Measurements from ENCODE around the gene ZC2HC1C. TPM values are rescaled to one million over a fixed set of nuclear protein-coding genes. Genes with fewer than 3 reads are reported as not detected.
A peak's percentile ranks its signal among the peaks of the same experiment; 100 is the strongest.

The ZC2HC1C gene
- total RNA-seq, 1 donor from 2014 or later: 1.4 TPM

- peaks cover 23% of the 10 kb centered on the region for H3K36me3 ChIP-seq (ENCODE audit: insufficient read depth, low read length)
- H3K79me2 ChIP-seq (ENCODE audit: insufficient read depth, low read length): no peaks in the 10 kb centered on the region
- H3K4me3 ChIP-seq (ENCODE audit: insufficient read depth, low read depth, low read length): no peak overlapping the region
- Mint-ChIP-seq H3K4me3 (ENCODE audit: unreplicated experiment) (no peak overlapping the region), H3K9me3 (ENCODE audit: unreplicated experiment) (no peaks in the 10 kb centered on the region), H3K36me3 (ENCODE audit: low read depth, unreplicated experiment) (peaks cover 9% of the 10 kb centered on the region), H3K27me3 (ENCODE audit: low read depth, unreplicated experiment) (no peaks in the 10 kb centered on the region), H3K27ac (ENCODE audit: unreplicated experiment) (no peak overlapping the region), H3K4me1 (ENCODE audit: low read depth, unreplicated experiment) (no peaks in the 10 kb centered on the region)
- no peak overlapping the region for H3K27ac ChIP-seq (ENCODE audit: low read depth, low read length)
- H3K4me1 ChIP-seq (ENCODE audit: insufficient read depth, low read length): no peaks in the 10 kb centered on the region
- FAIRE-seq (no peak), DNase-seq (ENCODE audit: low read depth) (no peak)
- H3K9ac ChIP-seq (ENCODE audit: low read length): no peak overlapping the region
- no peaks in the 10 kb centered on the region for H3K9me3 ChIP-seq (ENCODE audit: insufficient read depth, low read depth, low read length)
- H3K4me2 ChIP-seq (ENCODE audit: low read length): no peak overlapping the region
- no peaks in the 10 kb centered on the region for H3K27me3 ChIP-seq (ENCODE audit: insufficient read depth, low read length)
- no peaks in the 10 kb centered on the region for H4K20me1 ChIP-seq (ENCODE audit: insufficient read depth, low read length)
- TF ChIP-seq CTCF (IDR thresholded peaks at IDR 0.05; ENCODE audit: insufficient read depth, low read depth, low read length): no peak
- H2AFZ ChIP-seq (ENCODE audit: low read depth, low read length): no peak overlapping the region
Measured at GRCh38 chr14:75084513-75084912, 15.1 kb downstream of the ZC2HC1C start.

GRCh38 chr14:75088153-75088552 is 18.7 kb downstream of the ZC2HC1C start:
- Histone ChIP-seq H3K27ac (ENCODE audit: low read depth, low read length) (no peak overlapping the region), H3K27me3 (ENCODE audit: insufficient read depth, low read length) (no peaks in the 10 kb centered on the region), H3K4me3 (ENCODE audit: insufficient read depth, low read depth, low read length) (no peak overlapping the region), H4K20me1 (ENCODE audit: insufficient read depth, low read length) (no peaks in the 10 kb centered on the region), H3K4me2 (ENCODE audit: low read length) (no peak overlapping the region), H3K4me1 (ENCODE audit: insufficient read depth, low read length) (no peaks in the 10 kb centered on the region), H3K9me3 (ENCODE audit: insufficient read depth, low read depth, low read length) (no peaks in the 10 kb centered on the region), H3K36me3 (ENCODE audit: insufficient read depth, low read length) (peaks cover 23% of the 10 kb centered on the region), H3K9ac (ENCODE audit: low read length) (no peak overlapping the region), H2AFZ (ENCODE audit: low read depth, low read length) (no peak overlapping the region), H3K79me2 (ENCODE audit: insufficient read depth, low read length) (no peaks in the 10 kb centered on the region)
- DNase-seq (ENCODE audit: low read depth) (no peak), FAIRE-seq (no peak)
- Mint-ChIP-seq H3K27me3 (ENCODE audit: low read depth, unreplicated experiment) (no peaks in the 10 kb centered on the region), H3K36me3 (ENCODE audit: low read depth, unreplicated experiment) (peaks cover 11% of the 10 kb centered on the region), H3K27ac (ENCODE audit: unreplicated experiment) (no peak overlapping the region), H3K4me3 (ENCODE audit: unreplicated experiment) (no peak overlapping the region), H3K9me3 (ENCODE audit: unreplicated experiment) (no peaks in the 10 kb centered on the region), H3K4me1 (ENCODE audit: low read depth, unreplicated experiment) (no peaks in the 10 kb centered on the region)
- no peak for TF ChIP-seq CTCF (IDR thresholded peaks at IDR 0.05; ENCODE audit: insufficient read depth, low read depth, low read length)
- TF ChIP-seq EZH2 (IDR thresholded peaks at IDR 0.05; ENCODE audit: insufficient read depth, low read length): no peak

GRCh38 chr14:75088566-75089373 is 19.3 kb downstream of the ZC2HC1C start:
- Histone ChIP-seq H3K4me2 (ENCODE audit: low read length) (no peak overlapping the region), H3K27me3 (ENCODE audit: insufficient read depth, low read length) (no peaks in the 10 kb centered on the region), H3K4me3 (ENCODE audit: insufficient read depth, low read depth, low read length) (no peak overlapping the region), H3K79me2 (ENCODE audit: insufficient read depth, low read length) (no peaks in the 10 kb centered on the region), H3K4me1 (ENCODE audit: insufficient read depth, low read length) (no peaks in the 10 kb centered on the region), H3K36me3 (ENCODE audit: insufficient read depth, low read length) (peaks cover 26% of the 10 kb centered on the region), H3K27ac (ENCODE audit: low read depth, low read length) (no peak overlapping the region), H3K9ac (ENCODE audit: low read length) (no peak overlapping the region), H2AFZ (ENCODE audit: low read depth, low read length) (no peak overlapping the region), H3K9me3 (ENCODE audit: insufficient read depth, low read depth, low read length) (no peaks in the 10 kb centered on the region), H4K20me1 (ENCODE audit: insufficient read depth, low read length) (no peaks in the 10 kb centered on the region)
- Mint-ChIP-seq H3K36me3 (ENCODE audit: low read depth, unreplicated experiment) (peaks cover 11% of the 10 kb centered on the region), H3K27ac (ENCODE audit: unreplicated experiment) (no peak overlapping the region), H3K4me3 (ENCODE audit: unreplicated experiment) (no peak overlapping the region), H3K9me3 (ENCODE audit: unreplicated experiment) (no peaks in the 10 kb centered on the region), H3K27me3 (ENCODE audit: low read depth, unreplicated experiment) (no peaks in the 10 kb centered on the region), H3K4me1 (ENCODE audit: low read depth, unreplicated experiment) (no peaks in the 10 kb centered on the region)
- TF ChIP-seq EZH2 (IDR thresholded peaks at IDR 0.05; ENCODE audit: insufficient read depth, low read length) (no peak), CTCF (IDR thresholded peaks at IDR 0.05; ENCODE audit: insufficient read depth, low read depth, low read length) (peak; percentile 88)
- DNase-seq (ENCODE audit: low read depth) (peak; percentile 23), FAIRE-seq (peak; percentile 13)

Data from astrocyte (in vitro differentiated cells and primary cell).